NCI-H2171 (cell line): ENCODE data around the gene CNTN5.
"Not testable (repeated sequence)": the region's sequence is repeated elsewhere in the genome, so short reads cannot be mapped to it uniquely, and the experiment has no call there.

Experiments used
- DNase-seq: peaks from one replicate; lab custom pipeline; 2025; lab: John Stamatoyannopoulos, UW

CNTN5 gene

DNA sequence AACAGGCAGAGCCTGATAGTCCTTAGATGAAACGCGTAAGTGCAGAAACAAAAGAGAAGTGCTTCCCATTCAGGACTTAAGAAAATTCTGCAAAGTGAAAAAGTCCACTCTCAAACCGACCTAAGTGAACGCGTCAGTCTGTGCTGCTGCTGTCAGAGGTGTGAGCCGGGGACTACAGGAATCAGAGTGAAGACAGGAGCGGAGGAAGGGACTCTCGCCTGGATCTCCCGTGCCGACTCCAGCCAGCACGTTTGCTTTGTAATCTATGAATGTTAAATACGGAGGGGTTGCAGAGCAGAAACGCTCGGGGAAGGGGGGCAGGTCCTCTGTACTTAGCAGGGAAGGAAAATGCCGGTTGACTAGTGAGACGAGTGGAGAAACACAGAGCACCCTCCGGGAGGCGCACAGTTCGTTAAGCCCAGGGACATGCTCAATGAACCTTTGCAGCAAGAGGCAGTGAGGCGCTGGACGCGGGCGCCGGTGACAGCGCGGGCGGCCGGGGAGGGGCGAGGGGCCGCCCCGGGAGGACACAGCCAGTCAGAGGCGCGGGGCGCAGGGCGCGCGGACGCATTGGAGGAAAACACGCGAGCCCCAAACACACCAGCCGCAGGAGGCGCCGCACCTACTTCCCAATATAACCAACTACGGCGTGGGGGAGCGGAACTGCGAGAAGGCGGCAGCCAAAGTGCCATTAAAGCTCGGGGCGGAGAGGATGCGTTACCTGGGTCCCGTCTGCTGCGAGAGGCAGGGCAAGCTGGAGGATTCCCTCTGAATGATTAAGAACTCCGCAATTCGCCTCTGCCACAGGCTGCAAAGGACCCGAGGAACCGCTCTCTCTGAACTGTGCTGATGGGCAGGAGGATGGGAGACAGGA lies at the start of gene CNTN5:
Gene CNTN5 (plus strand): TSS at position 598 of the 874 bp plus-strand sequence.
- DNase-seq, result peak; percentile 81

- no peak for DNase-seq
These were observed 41.5 kb upstream of the CNTN5 start for GRCh38 chr11:98979205-98979604.

GRCh38 chr11:99015634-99016454 lies 4.9 kb upstream of the CNTN5 start:
- DNase-seq, result peak; percentile 45

DNA sequence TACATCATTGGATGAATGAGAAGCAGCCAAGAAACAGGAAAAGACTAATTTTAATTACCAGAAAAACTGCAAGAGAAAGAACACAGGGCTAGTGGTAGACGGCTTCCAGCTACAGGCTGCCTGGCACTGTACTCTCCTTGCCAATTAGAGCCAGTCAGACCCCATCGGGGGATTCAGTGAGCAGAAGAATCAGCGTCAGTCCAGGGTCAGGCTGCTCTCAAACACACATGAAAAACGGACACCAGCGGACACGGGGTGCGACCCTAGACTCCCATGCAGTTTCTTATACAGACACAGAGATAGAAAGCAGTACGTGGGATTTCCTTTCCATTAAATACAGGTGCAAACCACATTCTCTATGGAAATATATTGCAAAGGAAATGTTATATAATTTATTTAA lies 1.1 kb upstream of the CNTN5 start:
- no peak for DNase-seq

DNA sequence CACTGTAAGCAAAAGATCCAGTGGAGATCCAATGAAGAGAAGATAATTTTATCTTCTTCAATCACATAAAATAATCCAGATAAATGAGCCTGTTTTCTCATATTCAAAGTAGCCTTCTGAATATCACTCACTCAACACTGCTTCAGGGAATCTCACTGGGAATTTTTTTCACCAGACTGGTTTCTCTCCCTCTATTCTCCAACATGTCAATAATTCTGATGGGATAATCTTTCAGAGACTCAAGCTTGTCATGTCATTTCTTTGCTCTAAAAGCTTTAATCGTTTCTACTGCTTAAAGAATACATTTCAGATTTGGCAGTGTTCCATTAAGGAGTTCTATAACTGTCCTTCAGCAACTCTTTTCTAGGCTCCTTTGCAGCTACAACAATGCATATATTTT lies 16.3 kb downstream of the CNTN5 start:
- no peak for DNase-seq

- DNase-seq, result no peak
These were observed 42.6 kb downstream of the CNTN5 start for GRCh38 chr11:99063331-99063730.

GRCh38 chr11:99065121-99065520 lies 44.4 kb downstream of the CNTN5 start:
- no peak for DNase-seq

DNA sequence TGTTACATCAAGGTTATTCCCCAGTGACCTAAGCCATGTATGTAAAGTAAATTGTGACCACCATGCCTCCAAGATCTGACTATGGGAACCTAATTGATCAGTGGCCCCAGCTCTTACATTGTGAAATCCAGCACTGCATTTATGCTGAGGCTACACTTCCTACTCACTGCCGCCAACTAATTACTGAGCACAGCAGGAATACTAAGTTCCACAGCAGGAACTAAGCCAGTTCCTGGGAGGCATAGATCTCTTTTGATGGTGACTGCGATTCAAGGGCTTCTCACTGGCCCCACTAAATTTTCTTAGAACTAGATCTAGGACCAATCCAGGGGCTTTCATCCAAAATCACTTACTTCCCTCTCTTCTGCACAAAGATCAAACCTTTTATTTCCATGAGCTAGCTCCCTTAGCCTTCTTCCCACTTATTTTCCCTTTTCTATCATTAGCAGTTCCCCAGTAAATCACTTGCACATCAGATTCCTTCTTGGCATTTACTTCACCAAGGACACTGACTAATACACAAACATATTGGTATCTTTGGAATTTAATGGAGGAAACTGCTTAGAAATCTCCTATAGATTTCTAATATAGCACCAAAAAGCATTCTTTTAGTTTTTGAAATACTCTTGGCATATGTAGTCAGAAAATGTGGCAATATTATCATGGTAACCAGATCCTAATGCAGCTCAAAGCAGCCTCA lies 46.0 kb downstream of the CNTN5 start:
- DNase-seq, result no peak

- DNase-seq, result no peak
These were observed 48.1 kb downstream of the CNTN5 start for GRCh38 chr11:99068832-99069231.

- no peak for DNase-seq
These were observed 49.2 kb downstream of the CNTN5 start for GRCh38 chr11:99069856-99070444.

- DNase-seq, result no peak
These were observed 58.8 kb downstream of the CNTN5 start for GRCh38 chr11:99079576-99079975.

DNA sequence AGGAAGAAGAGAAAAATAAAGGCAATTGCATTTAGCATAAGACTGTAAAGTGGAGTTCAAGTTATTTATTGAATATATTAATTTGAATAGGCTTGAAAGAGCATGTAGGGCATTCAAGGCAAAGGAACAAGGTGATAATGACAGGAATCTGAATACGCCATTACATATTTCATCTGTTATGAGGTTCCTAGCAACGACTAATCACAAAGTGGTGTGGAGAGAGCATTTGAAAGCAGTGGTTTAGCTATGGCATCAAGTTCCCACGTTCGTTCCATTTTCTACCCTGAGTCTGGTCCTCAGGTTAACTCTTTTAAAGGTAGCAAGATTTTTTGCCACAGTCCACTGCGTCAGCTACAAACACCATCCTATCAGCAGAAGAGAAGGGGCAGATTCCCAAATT lies 59.4 kb downstream of the CNTN5 start:
- no peak for DNase-seq

GRCh38 chr11:99098258-99098657 lies 77.5 kb downstream of the CNTN5 start:
- DNase-seq, result no peak

GRCh38 chr11:99098751-99099150 lies 78.0 kb downstream of the CNTN5 start:
- DNase-seq, result peak; percentile 69

DNA sequence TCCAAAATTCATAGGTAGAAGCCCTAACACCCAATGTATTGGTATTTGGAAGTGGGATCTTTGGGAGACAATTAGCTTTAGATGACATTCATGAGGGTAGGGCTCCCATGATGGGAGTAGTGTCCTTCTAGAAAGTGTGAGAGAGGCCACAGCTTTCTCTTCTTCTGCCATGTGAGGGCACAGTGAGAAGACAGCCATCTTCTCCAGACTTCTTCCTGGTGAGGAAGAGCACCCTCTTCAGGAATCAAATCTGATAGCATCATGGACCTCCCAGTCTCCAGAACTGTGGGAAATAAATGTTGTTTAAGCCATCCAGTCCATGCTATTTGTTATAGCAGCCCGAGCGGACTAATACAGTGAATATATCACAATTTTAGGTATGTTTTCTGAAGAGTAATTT lies 96.9 kb downstream of the CNTN5 start:
- no peak for DNase-seq

GRCh38 chr11:99133862-99134261 lies 113.1 kb downstream of the CNTN5 start:
- not testable (repeated sequence) for DNase-seq

DNA sequence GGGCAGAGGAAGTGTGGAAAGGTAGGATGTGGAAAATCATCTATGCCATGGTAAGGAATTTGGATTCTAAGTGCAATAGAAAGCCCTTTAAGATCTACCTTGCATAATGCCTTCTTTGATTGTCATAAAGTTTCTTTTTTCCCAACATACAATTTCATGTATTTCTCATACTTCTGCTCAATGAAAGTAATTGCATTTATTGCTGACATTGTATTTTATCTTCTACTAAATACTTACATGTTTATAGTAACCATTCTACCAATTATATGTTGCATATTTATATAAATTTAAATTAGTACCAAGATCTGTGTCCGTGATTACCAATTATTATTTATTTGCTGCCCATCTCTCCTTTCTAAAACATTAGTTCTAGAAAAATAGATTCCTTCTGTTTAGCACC lies 114.8 kb downstream of the CNTN5 start:
- DNase-seq, result no peak

DNA sequence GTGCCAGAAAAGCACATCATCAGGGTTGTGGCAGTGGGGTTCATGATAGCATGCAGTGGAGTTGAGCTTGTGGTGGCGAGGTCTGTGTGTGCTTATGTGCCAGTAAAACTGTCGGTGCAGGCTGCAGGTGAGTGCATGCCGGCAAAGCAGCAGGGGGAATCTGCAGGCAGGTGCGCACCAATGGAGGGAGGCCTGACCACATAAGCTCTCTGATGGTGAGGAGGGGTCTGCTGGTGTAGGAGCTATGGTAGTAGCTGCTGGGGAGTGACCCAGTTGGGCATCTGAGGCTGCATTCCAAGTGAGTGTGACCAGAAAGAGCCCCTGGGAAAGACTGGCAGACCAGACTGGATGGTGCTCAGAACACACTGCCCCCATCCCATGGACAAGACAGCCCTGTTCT lies 121.5 kb downstream of the CNTN5 start:
- DNase-seq, result no peak

GRCh38 chr11:99148352-99148751 lies 127.6 kb downstream of the CNTN5 start:
- no peak for DNase-seq

- no peak for DNase-seq
These were observed 133.5 kb downstream of the CNTN5 start for GRCh38 chr11:99154277-99154676.

DNA sequence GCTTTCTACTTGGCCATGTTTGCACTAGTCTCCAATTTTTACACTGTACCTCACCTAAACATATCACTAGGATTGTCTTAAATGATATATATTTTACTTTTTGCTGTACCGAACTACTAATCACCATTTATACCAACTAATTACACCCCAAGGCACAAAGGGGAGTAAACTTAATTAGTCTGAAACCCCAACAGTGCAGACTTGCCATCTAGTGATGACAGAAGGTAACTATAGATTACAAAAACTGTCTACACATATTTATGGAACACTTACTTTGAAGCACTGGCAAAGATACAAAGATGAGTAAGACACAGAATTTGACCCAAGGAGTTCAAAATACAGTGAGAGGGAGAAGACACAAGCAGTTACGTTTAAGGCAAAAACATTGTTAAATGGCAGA lies 139.7 kb downstream of the CNTN5 start:
- no peak for DNase-seq

DNA sequence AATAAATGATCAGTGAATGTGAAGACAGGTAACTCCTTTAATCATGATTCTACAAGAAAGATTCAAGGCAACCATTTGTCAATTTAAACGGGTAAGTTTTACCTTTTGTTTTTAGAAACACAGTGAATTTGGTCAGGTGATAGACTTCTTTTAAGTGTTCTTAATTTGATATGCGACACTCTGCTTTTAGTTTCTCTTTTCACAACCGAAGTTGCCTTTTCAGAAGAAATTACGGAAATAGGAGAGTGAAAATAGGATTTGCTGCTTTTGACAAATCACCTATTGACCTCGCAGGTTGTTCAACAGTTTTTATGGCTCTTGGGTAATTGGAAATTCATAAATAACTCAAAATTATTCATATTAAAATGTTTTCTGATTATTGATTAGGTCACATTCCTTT lies 142.1 kb downstream of the CNTN5 start:
- DNase-seq, result no peak
